Epithelial cell of esophagus (primary cell): ENCODE measurements around the gene AFF1.

Experiments
- DNase-seq: peaks from one replicate; pipeline ENCODE4 v3.0.0; 2010; ENCODE audit warnings: low read depth
- H3K4me3 ChIP-seq: 2 replicates; pipeline ENCODE4 v1.5.1; 2011; ENCODE audit warnings: mild to moderate bottlenecking, low read length, control low read depth
- CTCF ChIP-seq: IDR thresholded peaks from 2 replicates; pipeline ENCODE4 v1.5.1; 2011; ENCODE audit warnings: low read depth, mild to moderate bottlenecking, low read length, control low read depth, inconsistent platforms; ENCODE audit not compliant: insufficient read depth; ENCODE audit errors: missing control alignments

Gene AFF1

GRCh38 chr4:86895692-86896488, 38.9 kb upstream of the AFF1 start:
- TF ChIP-seq CTCF = peak; percentile 60
- DNase-seq = peak; percentile 80
- H3K4me3 ChIP-seq = no peak overlapping the region

DNA sequence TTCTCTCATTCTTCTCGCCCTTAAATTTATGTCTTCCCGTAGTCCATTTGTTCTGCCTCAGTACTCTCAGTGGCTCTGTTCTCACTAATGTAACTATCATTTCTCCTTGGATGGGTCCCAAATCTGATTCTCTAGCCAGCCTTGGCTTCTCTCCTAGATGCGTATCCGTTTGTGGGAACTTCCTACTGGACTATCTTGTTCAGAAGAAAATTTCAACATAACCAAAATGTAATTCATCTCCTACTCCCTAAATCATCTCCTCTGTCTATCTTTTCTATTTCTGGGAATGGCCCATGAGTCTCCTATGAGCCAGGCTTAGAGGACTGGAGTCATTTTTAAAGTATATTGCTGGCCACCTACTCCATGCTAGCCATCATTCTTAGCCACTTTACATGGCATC, 38.2 kb upstream of the AFF1 start:
- H3K4me3 ChIP-seq = no peak overlapping the region
- no peak for TF ChIP-seq CTCF
- DNase-seq = no peak

DNA sequence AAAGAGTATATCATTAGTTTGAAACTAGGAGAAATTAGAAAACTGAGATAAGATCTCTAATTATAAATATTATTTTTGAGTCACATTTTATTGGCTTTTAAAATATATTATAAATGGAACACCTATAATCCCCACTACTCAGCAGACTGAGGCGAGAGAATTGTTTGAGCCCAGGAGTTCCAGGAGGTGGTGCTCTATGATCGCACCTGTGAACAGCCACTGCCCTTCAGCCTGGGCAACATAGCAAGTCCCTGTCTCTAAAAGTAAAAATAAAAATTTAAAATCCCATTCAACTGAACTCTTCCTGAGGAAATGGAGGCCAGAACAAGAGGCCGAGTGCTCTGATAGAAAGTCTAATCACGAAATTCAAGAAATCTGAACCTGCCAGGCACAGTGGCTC, 36.2 kb upstream of the AFF1 start:
- no peak overlapping the region for H3K4me3 ChIP-seq
- DNase-seq = peak; percentile 47
- peak; percentile 59 for TF ChIP-seq CTCF

- no peak overlapping the region for H3K4me3 ChIP-seq
- DNase-seq = no peak
- TF ChIP-seq CTCF = no peak
These were observed 32.9 kb upstream of the AFF1 start for GRCh38 chr4:86901864-86902263.

- TF ChIP-seq CTCF = no peak
- no peak for DNase-seq
- H3K4me3 ChIP-seq = no peak overlapping the region
These were observed 26.6 kb upstream of the AFF1 start for GRCh38 chr4:86908251-86908657.

DNA sequence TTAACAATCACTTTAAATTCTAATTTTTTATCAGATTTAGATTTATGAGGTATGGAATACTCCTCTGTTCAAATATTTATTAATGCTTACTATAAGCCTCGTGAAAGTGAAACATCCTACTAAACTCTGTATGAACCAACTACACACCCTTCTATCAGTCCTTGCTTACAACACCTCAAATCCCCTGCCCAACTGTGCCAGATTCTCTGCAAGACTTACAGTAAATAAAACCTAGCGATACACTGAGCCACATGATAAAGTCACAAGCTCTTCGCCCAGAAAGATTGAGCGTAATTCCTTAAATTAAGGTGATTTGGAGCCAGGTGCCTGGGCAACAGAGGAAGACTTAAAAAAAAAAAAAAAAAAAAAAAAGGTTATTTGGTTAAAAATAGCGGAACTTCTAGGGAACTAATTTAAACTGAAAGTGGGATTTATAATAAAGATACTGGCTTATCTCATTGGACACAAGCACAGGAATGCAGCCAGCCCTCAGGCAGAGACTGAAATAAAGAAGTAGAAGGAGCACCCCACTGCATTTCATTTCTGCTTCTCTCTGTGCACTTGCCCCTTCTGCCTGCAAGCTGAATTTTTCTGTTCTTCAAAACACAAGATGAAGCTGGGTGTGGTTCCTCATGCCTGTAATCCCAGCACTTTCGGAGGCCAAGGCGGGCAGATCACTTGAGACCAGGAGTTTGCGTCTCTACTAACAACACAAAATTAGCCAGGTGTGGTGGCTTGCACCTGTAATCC, 25.1 kb upstream of the AFF1 start:
- no peak for TF ChIP-seq CTCF
- DNase-seq = no peak
- no peak overlapping the region for H3K4me3 ChIP-seq
